SKM-1 treated with dmso at 0.1 percent for 144 hours (cell line): Measurements from ENCODE around the gene AARS1.
"Not testable (repeated sequence)": the region's sequence is repeated elsewhere in the genome, so short reads cannot be mapped to it uniquely, and the experiment has no call there.

ENCODE experiments used
- DNase-seq: peaks from one replicate; lab custom pipeline; 2025; ENCODE audit not compliant: unreplicated experiment; lab: John Stamatoyannopoulos, UW

AARS1 gene

DNA sequence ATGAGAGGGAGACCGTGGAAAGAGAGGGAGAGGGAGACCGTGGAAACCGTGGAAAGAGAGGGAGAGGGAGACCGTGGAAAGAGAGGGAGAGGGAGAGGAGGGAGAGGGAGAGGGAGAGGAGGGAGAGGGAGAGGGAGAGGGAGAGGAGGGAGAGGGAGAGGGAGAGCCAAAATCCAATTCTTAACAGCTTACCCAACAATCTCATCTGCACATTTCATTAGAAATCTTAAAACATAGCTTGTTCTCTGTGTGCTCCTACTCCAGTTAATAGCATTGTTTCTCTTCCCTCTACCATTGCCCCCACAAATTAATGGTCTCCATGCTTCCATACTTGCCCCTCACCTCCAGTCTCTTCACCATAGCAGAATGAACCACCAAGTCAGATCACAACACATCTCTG, 63.9 kb downstream of the AARS1 start:
- DNase-seq: not testable (repeated sequence)

DNA sequence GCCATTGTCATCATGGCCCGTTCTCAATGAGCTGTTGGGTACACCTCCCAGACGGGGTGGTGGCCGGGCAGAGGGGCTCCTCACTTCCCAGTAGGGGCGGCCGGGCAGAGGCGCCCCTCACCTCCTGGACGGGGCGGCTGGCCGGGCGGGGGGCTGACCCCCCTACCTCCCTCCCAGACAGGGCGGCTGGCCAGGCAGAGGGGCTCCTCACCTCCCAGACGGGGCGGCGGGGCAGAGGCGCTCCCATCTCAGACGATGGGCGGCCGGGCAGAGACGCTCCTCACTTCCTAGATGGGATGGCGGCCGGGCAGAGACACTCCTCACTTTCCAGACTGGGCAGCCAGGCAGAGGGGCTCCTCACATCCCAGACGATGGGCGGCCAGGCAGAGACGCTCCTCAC, 64.7 kb downstream of the AARS1 start:
- DNase-seq: not testable (repeated sequence)

GRCh38 chr16:70223971-70224513, 65.3 kb downstream of the AARS1 start:
- DNase-seq: not testable (repeated sequence)

GRCh38 chr16:70223216-70223615, 66.1 kb downstream of the AARS1 start:
- DNase-seq: not testable (repeated sequence)

GRCh38 chr16:70222574-70222973, 66.7 kb downstream of the AARS1 start:
- not testable (repeated sequence) for DNase-seq

- DNase-seq: not testable (repeated sequence)
Observed at GRCh38 chr16:70218586-70218985, 70.7 kb downstream of the AARS1 start.

DNA sequence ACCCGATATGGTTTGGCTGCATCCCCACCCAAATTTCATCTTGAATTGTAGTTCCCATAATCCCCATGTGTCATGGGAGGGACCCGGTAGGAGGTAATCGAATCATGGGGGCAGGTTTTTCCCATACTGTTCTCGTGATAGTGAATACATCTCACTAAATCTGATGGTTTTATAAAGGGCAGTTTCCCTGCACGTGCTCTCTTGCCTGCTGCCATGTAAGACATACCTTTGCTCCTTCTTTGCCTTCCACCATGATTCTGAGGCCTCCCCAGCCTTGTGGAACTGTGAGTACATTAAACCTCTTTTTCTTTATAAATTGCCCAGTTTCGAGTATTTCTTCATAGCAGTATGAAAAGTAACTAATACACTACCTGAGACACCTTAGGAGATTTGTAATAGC, 82.9 kb downstream of the AARS1 start:
- not testable (repeated sequence) for DNase-seq

DNA sequence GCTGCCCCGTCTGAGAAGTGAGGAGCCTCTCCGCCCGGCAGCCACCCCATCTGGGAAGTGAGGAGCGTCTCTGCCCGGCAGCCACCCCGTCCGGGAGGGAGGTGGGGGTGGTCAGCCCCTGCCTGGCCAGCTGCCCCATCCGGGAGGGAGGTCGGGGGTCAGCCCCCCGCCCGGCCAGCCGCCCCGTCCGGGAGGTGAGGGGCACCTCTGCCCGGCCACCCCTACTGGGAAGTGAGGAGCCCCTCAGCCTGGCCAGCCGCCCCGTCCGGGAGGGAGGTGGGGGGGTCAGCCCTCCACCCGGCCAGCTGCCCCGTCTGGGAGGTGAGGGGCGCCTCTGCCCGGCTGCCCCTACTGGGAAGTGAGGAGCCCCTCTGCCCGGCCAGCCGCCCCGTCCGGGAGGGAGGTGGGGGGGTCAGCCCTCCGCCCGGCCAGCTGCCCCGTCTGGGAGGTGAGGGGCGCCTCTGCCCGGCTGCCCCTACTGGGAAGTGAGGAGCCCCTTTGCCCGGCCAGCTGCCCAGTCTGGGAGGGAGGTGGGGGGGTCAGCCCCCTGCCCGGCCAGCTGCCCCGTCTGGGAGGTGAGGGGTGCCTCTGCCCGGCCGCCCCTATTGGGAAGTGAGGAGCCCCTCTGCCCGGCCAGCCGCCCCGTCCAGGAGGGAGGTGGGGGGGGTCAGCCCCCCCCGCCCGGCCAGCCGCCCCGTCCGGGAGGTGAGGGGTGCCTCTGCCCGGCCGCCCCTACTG, 84.5 kb downstream of the AARS1 start:
- DNase-seq: not testable (repeated sequence)

DNA sequence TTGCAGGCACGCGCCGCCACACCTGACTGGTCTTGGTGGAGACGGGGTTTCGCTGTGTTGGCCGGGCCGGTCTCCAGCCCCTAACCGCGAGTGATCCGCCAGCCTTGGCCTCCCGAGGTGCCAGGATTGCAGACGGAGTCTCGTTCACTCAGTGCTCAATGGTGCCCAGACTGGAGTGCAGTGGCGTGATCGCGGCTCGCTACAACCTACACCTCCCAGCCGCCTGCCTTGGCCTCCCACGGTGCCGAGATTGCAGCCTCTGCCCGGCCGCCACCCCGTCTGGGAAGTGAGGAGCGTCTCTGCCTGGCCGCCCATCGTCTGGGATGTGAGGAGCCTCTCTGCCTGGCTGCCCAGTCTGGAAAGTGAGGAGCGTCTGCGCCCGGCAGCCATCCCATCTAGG, 85.3 kb downstream of the AARS1 start:
- not testable (repeated sequence) for DNase-seq

DNA sequence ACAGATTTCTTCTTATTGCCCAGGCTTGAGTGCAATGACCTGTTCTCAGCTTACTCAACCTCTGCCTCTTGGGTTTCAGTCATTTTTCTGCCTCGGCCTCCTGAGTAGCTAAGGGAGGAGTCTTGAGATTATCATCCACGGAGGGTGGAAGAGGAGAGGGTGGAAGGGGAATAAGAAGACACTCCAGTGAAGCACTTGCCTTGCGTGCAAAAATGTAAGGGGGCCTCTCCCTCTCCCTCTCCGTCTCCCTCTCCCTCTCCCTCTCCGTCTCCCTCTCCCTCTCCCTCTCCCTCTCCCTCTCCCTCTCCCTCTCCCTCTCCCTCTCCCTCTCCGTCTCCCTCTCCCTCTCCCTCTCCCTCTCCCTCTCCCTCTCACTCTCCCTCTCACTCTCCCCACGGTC, 85.8 kb downstream of the AARS1 start:
- DNase-seq: not testable (repeated sequence)
